Globus pallidus (tissue), 1 donor: ENCODE data around the gene MYOF.
"Not testable (repeated sequence)": the region's sequence is repeated elsewhere in the genome, so short reads cannot be mapped to it uniquely, and the experiment has no call there.

Experiments used
- DNase-seq: peaks from one replicate; pipeline ENCODE4 v3.0.0-alpha.2; 2015; ENCODE audit warnings: low spot score

MYOF gene

DNA sequence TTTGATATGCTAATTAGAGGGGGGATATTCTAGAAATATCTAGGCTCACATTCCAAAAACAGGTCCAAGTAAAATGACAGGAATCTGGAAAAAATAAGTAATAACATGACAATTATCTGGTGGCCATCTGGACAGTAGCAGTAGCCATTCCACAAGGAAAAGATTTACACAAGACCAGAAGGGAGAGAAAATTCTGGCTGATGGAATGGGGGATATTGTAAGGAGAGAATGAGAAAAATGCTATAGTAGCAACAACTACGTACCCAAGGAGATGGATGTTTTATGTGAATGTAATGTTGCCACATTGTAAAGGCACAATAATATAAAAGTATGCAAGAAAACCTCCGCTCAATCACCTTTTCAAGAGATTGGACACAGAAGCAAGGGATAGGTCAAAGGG is 5.4 kb downstream of the MYOF start:
- DNase-seq, result no peak

DNA sequence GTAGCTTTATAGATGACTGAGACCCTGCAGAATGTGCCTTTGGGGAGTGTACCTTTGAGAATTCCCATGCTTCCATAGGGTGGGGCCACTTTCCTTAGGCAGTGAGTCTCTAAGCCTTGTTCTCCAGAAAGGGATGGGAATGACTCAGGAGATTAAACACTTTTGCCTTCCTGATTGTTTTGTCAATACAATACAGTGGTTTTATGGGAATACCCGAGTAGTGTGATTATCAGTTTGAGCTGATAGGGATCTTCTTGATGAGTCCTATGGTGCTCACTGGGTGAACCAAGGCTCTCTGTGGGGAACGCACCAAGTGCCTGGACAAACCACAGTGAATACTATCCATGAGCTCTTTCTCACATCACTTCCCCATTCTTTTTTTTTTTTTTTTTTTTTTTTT is 6.3 kb downstream of the MYOF start:
- no peak for DNase-seq

DNA sequence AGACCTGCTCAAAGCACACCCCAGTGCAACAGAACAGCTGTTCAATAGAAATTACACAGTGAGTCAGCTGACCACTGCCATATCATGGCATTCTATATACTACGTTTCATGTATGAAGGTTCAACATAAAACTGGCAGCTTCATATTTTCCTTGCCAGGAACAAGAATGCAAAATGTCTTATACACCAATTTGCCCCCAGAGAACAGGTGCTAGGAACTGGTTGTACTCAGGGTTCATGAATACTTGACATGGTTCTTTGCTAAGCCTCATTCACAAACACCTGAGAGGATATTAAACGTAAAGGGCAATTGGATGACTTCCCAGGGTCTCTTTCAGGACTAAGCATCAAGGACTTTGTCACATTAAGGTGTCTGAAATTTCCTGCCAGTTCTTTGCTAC is 6.9 kb downstream of the MYOF start:
- no peak for DNase-seq

DNA sequence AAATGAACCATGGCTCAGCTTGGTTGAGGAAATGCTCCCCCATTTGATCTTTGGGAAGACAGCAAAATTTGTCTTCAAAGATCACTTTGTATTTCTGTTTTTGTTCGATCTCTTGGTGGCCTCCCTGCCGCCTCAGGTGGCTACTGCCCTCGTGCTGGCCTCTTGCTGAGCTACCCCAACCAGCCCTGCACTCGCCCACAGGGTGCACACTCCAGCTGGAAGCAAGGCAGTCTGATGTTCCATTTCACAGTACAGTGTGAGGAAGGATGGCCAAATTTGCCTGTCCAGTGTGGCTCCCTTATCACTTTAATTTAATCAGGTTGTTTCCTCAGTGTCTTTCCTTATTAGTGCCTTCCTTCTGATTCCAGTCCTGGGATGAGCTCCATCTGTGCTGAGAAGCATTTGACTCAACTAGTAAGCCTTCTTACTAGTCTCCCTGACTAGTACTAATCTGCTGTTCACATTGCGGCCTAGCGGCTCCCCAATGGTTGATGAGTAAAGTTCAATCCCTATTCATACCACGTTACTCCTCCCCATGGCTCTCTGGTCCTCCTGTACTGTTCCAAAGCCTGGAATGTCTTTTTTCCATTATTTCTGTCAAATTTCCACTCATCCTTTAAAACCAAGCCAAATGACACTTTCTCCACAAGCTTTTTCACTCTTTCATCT is 8.2 kb downstream of the MYOF start:
- DNase-seq, result no peak

DNA sequence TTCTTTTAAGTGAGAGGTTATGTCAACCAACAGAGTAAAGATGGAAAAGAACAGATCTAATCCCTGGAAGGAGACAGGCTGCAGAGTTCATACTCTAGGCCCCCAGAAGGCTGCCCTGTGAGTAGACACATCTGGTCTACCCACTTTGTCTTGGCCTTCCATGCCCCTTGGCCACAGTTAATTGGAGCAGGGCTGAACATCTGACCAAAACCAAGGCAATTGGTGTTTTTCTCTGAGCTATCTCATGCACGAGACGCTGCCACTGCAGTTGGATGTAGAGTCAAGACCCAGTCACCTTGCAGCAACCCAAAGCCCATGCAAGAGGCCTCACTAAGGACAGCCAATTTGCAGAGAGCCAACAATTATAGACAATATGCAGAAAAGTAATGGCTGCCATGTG is 9.0 kb downstream of the MYOF start:
- DNase-seq, result no peak

DNA sequence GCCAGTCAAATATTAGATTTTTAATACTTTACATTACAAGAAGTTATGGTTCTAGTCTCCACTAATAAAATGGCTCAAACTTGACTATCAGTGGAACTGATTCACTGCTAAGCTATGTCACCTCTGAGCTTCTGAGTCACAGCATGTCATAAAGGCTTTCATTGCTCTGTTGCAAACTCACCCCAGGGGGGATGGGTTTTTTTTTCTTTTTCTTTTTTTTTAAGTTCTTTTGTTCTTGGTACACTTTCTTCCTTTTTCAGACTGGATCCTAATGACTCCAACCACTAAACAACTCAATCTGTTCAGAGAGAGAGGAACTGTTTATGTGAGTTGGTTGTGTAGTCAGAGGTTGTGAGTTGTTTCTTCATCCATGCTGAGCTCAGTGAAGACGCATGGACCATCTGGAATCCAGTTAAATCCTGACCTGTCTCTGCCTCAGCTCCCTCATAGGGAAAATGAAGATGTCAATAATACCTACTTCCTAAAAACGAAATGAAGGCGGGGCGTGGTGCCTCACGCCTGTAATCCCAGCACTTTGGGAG is 11.0 kb downstream of the MYOF start:
- no peak for DNase-seq

DNA sequence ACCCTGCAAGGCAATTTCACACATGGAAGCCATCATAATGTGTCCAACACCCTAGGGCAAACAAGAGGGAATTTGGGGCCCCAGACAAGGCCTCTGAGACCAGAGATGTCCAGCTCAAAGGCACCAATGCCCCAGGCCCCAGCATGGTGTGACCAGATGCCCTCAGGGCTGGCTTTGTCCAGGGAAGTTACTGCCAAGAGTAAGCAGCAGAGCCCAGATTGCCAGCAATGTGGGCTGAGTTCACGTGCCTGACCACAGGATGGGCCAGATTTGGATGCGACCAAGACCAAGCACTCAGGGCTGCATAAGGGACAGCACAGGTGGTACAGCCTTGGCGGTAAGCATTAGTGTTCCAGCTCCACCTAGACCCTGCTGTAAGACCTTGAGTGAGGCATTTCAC is 12.7 kb downstream of the MYOF start:
- DNase-seq, result no peak

DNA sequence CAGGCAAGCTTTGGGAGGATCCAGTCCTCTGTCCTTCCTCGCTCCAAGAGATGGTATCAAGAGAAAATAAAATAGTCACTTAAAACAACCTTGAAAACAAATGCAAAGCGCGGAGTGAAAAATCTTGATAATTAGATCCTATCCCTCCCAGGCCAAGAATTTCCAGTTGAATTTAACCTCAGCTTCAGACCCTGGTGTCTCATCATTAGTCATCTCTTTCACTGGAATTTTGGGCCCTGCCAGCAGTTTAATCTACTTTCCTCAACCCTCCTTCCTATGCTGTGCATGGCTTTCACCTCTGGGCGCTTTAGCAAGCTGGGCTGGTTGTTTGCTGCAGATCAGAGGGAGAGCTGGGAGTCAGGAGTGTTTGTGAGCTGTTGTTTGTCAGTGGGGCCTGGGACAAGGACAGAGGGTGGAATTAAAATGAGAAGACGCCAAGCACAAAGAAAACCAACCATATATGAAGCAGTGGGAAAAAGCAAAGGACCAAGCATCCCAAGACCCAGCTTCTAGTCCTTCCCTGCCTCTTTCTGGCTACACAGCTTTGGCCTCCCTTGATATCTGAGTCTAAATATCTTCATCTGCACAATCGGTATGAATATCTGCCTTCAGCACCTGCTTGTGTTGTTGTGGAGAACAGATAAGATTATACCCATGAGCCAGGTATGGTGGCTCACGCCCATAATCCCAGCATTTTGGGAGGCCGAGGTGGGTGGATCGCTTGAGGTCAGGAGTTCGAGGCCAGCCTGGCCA is 13.5 kb downstream of the MYOF start:
- no peak for DNase-seq

DNA sequence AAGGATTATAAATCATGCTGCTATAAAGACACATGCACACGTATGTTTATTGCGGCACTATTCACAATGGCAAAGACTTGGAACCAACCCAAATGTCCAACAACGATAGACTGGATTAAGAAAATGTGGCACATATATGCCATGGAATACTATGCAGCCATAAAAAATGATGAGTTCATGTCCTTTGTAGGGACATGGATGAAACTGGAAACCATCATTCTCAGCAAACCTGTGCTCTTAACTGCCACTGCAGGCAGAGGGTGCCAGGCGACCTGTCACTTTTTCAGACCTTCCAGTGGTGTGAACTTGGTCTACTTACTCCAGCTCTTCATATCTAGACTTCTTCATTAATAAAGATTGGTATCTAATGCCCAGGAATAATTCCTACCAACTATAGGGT is 14.5 kb downstream of the MYOF start:
- not testable (repeated sequence) for DNase-seq

DNA sequence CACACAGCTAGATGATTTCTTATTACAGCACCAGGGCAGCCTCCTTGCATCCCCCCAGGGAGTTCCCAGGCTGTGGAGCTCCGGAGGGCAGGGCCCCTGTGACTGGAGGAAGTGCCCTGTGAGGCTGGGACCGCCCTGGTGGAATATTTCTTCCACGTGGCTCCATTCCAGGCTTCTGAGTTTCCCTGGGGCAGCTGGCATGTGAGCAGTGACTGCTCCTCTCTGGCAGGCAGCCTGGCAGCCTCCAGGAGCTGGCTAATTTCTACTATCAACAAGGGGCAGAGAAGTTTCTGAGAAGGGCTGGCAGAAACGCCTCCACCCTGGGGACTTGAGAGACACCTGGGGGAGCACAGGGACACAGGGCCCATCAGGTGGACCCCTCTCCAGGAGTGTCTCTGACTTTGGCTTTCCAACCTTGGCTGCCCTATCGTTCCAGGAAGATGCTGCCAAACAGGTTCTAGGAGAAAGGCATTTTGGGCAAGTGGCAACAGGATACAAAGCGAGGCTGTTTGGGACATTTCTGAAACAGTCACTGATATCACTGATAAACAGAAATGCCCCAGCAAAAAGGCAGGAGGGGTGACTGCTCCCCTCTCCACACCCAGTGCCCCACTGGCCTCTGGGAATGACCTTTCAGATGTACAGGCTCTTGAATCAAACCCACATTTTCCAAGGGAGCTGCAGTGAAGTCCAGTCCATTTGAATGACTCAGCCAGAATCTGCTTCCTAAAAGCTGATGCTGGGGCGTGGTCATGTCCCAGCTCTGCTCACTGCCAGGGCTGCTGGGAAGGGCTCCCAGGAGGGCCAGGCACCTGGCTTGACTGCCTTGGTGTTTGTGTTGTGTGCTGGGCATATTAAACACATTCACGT is 16.1 kb downstream of the MYOF start:
- no peak for DNase-seq

DNA sequence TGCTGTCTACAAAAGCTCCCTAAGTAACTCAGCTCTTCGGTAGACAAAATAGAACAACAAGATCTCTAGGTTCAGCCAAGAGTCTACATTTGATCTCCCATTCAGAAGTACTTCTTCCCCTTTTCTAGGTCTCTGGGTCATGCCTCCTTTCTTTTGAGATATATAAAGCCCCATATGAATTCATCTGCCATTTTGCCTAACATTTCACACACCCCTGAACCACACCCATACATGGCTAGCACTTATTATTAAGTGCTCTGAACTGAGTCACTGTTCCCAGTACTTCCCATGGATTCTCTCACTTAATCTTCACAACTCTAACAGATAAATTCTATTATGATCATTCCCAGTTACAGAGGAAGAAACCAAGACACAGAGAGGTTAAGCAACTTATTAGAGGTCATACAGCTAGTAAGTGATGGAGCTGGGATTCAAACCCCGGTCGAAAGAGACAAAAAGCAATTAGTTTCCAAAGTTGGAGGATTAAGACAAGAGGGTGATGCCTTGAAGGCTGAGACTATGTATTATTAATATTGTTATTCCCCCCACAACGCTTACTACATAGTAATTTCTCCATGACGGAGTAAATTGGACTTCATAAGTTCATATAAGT is 17.3 kb downstream of the MYOF start:
- no peak for DNase-seq

DNA sequence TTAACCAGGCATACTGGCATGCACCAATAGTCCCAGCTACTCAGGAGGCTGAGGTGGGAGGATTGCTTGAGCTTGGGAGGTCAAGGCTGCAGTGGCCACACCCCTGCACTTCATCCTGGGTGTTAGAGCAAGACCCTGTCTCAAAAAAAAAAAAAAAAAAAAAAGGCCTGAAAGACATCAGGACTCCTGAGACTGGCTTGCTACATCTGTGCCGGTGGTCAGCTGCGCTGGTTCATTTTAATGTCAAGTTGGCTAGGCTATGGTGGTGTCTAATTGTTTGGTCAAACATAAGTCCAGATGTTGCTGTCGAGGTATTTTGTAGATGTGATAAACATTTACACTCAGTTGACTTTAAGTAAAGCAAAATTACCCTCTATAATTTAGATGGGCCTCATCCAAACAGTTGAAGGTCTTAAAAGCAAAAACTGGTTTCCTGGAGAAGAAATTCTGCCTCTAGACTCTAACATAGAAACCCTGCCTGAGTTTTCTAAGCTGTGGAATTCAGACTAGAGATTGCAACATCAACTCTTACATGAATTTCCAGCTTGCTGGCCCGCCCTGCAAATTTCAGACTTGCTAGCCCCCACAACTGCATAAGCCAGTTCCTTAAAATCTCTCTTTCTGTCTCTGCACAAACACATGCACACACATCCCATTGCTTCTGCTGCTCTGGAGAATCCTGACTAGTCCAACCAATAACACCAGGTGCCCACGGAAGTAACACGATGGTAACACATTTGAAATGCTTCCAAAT is 18.2 kb downstream of the MYOF start:
- DNase-seq, result no peak

DNA sequence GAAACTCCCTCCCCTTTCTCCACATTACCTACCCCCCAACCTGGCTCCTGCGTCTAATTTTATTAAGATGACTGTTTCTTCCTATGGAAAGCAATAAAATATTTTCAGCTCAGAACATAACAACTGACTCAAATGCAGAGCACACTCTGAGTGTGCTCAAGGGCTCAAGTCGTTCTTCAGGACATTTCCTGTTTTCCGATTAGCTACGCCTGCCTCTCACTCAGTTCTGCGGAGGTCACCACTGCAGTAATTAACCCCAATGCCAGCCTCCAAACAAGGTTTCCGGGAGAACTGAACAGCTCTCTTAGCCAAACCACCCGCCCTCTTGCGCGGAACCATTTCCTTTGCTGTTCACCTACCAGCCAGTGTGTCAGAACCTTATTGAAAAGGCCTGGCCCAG is 19.3 kb downstream of the MYOF start:
- no peak for DNase-seq

DNA sequence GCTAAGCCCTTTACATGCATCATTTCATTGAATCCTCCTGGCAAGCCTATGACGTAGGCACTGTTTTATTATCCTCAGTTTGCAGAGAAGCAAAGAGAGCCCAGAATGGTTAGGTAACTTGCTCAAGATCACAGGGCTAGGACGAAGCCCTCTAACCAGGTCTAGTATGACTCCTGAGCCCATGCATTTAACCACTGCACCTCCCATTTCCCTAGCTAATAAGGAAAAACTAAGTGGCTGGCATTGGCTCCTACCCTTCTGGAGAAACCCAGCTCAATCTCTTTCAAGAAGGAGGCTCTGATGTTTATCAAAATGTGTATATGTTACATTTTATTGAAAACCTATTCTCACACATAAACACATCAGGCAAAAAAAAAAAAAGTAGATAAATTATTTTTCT is 19.8 kb downstream of the MYOF start:
- DNase-seq, result no peak

DNA sequence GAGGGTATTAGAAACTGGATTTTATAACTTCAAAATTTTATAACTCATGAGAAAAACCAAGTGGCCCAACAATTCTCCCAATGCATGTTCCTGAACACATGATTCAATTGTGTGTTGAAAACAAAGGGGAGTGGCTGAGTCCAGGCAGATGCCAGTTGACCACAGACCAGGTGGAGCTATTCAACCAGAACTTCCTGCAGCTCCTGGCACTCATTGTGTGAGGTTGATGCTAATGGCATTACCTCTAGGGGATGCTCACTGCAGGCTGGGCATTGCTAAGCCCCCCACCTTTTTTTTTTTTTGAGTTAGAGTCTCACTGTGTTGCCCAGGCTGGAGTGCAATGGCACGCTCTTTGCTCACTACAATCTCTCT is 20.3 kb downstream of the MYOF start:
- DNase-seq, result no peak

DNA sequence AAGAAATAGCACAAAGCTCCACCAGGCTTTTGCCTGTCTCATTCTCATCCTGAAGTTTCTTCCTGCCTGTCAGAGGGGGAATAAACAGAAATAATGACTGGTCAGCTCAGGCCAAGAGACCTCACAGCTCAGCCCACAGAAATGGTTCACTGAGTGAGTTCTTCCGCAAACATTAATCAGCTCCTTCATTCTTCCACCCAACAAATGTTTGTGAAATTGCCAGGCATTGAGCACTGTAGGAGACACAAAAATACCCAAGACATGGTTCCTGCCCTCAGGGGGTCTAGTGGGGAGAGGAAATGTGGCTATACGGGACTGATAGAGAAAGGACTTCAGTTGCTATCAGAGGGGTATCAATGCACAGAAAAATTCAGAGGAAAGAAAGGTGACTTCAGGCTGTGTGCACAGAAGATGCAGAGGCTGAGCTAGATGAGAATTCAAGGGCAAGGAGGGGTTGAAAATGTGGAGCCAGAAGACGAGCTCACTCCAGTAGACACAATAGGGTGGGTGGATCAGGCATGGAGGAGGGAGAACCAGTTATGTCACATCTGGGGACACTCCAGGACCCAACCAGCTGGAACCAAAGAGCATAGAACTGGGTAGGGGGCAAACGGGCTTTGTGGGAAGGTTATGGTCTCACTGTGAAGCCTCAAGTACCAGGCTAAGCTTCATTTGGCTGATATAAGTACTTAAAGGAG is 20.9 kb downstream of the MYOF start:
- DNase-seq, result no peak

DNA sequence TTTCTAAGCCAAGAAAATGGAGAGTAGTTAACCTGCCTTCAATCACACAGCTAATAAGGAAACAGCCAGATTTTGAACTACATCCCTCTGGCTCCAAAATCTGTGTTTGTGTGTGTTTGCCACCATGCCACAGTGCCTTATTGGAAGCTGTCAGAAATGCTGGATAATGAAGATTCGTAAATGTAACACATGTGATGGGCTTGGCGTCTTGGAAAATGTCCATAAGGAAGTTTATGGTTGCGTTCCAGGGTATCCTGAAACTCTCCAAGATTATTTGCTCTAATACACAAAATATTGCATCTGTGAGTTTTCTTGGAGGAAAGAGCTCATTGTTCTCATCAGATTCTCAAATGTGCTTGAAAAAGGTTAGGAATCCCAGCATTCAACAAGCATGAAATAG is 22.7 kb downstream of the MYOF start:
- no peak for DNase-seq

DNA sequence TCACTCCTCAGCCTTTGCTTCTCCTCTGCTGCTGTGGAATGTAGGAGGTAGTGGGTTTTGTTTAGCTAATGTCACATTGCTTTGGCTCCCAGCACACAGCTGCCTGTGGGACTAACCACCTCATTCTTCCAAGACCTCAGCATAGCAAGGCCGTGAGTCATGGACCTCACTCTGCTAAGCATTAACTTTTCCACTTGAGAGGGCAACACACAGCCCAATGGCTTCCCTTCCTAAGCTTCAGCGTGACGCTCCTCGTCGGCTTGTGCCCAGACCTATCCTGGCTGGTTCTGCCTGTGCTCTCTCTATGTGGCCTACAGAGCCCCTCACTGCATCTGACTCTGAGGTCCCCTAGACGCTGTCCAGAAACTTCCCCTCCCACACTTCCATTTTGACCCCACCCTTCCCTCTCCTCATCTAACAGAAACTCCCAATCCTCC is 23.3 kb downstream of the MYOF start:
- DNase-seq, result no peak

DNA sequence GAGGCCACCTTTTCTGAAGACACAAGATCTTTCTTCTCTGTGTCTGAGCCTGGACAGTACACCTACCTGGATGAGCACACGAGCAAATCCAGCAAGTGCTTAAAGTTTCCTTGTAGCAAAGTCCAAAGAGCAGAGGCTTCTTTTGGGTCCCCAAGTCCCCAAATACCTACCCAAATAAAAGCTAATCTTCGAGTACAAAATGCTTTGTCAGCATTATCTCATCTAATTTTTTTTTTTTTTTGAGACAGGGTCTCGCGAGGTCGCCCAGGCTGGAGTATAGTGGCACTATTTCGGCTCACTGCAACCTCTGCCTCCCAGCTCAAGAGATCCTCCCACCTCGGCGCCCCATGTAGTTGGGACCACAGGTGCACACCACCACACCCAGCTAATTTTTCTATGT is 24.6 kb downstream of the MYOF start:
- DNase-seq, result no peak

DNA sequence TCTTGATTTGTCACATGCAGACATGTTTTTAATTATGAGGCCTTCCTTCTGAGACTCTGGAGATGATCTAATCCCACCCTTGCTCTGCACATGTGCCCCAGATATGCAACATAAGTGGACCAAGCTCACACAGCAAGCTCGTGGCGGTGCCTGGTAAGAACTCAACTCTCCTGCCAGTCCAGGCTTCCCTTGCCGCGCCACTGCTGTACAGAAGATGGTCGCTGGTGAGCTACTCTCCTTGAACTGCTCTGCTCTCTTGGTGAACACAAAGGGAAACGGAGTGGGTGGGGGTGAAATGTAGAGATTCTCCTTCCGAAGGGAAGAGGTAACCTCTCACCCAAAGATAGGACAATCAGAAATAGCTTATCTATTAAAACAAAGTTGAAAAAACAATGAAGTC is 25.7 kb downstream of the MYOF start:
- DNase-seq, result no peak

DNA sequence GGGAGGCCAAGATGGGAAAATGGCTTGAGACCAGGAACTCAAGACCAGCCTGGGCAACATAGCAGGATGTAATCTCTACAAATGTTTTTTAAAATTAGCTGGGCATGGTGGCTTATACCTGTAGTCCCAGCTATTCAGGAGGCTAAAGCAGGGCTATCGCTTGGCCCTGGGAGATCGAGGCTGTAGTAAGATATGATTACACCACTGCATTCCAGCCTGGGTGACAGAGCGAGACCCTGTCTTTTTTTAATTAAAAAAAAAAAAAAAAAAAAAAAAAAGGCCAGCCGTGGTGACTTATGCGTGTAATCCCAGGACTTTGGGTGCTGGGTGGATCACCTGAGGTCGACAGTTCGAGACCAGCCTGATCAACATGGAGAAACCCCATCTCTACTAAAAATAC is 27.4 kb downstream of the MYOF start:
- no peak for DNase-seq
